ENCODE data around the gene RGP1. TPM values are rescaled to one million over a fixed set of nuclear protein-coding genes. Genes with fewer than 3 reads are reported as not detected.

RGP1 gene
- total RNA-seq, 1 donor from 2014 or later, result 11.2 TPM

DNA sequence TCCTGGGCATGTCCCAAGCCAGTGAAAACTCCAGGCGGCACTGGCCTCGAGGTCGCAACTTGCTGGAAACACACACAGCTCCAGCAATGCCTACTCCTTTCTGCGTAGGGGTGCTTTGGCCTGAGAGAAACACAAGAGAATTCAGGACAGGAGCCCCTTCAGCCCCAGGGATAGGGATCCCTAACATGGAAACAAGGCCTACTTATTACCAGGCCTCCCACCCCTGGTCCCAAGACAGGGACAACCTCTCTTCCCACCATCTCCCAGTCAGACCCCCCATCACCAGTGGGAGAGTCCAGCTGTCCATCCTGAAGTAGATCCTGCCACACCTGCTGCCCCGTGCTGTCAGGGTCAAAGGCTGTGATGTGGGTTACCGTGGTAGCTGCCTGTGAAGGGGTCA lies 8.8 kb upstream of the RGP1 start:
- no peaks in the 10 kb centered on the region for H3K9me3 Mint-ChIP-seq
- peaks cover 12% of the 10 kb centered on the region for H3K79me2 ChIP-seq (ENCODE audit: low read depth)

DNA sequence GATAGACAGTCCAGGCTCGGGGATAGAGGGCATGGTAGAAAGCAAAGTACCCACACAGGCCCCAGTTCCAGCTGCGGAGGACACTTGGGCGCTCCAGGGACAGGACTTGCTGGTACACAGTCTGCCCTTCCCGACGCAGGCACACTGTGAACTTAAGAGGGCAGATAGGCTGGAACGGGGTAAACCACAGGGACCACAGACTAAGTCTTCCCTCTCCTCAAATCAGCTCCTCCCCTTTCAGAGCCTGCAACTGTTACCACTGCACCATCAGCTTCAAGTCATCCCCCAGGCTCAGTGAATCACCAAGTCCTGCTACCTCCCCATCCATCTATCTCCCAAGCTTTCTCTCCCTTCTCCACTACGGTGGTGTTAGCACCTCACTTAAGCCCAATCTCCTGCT lies 7.3 kb upstream of the RGP1 start:
- Histone ChIP-seq H3K36me3 (no peaks in the 10 kb centered on the region), H3K27me3 (no peaks in the 10 kb centered on the region), H3K4me2 (no peak overlapping the region), H4K20me1 (ENCODE audit: low read depth) (peaks cover 29% of the 10 kb centered on the region), H3K4me3 (no peak overlapping the region), H3K27ac (no peak overlapping the region), H3F3A (ENCODE audit: low read depth) (peaks cover 3% of the 10 kb centered on the region), H3K79me2 (ENCODE audit: low read depth) (peaks cover 27% of the 10 kb centered on the region), H3K9ac (no peak overlapping the region), H2AFZ (replicated peaks) (no peak overlapping the region), H3K9me3 (ENCODE audit: low read depth) (no peaks in the 10 kb centered on the region), H3K4me1 (peaks cover 3% of the 10 kb centered on the region)
- no peak for TF ChIP-seq EZH2phosphoT487 (IDR thresholded peaks at IDR 0.05)
- TF ChIP-seq, protein P1, sequence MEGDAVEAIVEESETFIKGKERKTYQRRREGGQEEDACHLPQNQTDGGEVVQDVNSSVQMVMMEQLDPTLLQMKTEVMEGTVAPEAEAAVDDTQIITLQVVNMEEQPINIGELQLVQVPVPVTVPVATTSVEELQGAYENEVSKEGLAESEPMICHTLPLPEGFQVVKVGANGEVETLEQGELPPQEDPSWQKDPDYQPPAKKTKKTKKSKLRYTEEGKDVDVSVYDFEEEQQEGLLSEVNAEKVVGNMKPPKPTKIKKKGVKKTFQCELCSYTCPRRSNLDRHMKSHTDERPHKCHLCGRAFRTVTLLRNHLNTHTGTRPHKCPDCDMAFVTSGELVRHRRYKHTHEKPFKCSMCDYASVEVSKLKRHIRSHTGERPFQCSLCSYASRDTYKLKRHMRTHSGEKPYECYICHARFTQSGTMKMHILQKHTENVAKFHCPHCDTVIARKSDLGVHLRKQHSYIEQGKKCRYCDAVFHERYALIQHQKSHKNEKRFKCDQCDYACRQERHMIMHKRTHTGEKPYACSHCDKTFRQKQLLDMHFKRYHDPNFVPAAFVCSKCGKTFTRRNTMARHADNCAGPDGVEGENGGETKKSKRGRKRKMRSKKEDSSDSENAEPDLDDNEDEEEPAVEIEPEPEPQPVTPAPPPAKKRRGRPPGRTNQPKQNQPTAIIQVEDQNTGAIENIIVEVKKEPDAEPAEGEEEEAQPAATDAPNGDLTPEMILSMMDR (IDR thresholded peaks at IDR 0.05), result no peak
- TF ChIP-seq EZH2 (IDR thresholded peaks at IDR 0.05), result no peak
- no peak for DNase-seq (ENCODE audit: low spot score)
- Mint-ChIP-seq H3K4me3 (no peak overlapping the region), H3K4me1 (peaks cover 10% of the 10 kb centered on the region), H3K27me3 (ENCODE audit: insufficient read depth, low read depth) (peaks cover 3% of the 10 kb centered on the region), H3K9me3 (no peaks in the 10 kb centered on the region), H3K27ac (no peak overlapping the region), H3K36me3 (peaks cover 48% of the 10 kb centered on the region)

More for the DNA sequence above, 8.8 kb upstream of the RGP1 start:
- Histone ChIP-seq H3K36me3 (no peaks in the 10 kb centered on the region), H2AFZ (replicated peaks) (no peak overlapping the region), H3K4me2 (no peak overlapping the region), H3K9me3 (ENCODE audit: low read depth) (no peaks in the 10 kb centered on the region), H3F3A (ENCODE audit: low read depth) (peaks cover 18% of the 10 kb centered on the region), H3K9ac (no peak overlapping the region), H3K4me3 (no peak overlapping the region), H3K27me3 (no peaks in the 10 kb centered on the region), H3K27ac (no peak overlapping the region), H3K4me1 (no peaks in the 10 kb centered on the region), H4K20me1 (ENCODE audit: low read depth) (peaks cover 14% of the 10 kb centered on the region)
- Mint-ChIP-seq H3K27me3 (ENCODE audit: insufficient read depth, low read depth) (peaks cover 3% of the 10 kb centered on the region), H3K36me3 (peaks cover 44% of the 10 kb centered on the region), H3K4me3 (no peak overlapping the region), H3K4me1 (peaks cover 3% of the 10 kb centered on the region), H3K27ac (no peak overlapping the region)
- TF ChIP-seq EZH2 (IDR thresholded peaks at IDR 0.05), result no peak
- TF ChIP-seq, protein P1 (IDR thresholded peaks at IDR 0.05), result no peak
- TF ChIP-seq EZH2phosphoT487 (IDR thresholded peaks at IDR 0.05), result no peak
- DNase-seq (ENCODE audit: low spot score), result no peak

DNA sequence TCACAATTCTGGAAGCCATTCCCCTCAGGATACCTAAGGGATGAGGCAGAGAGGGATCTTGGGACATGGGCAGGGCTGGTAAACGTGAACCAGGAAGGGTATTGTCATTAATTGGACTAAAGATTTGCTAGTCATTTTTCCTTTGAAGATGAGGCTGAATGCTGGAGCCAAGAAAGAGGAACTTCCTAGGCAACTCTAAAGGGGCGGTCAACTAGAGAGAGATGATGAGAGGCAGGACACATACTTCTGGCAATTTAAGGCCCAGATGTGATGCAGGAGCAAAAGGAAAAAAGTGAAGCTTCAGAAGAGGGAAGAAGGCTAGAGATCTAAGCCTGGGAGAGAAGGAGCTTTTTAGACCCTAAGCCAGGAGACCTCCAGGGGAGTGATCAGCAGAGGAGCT lies 5.6 kb upstream of the RGP1 start:
- H3K9ac ChIP-seq, result no peak overlapping the region
- H3K4me1 Mint-ChIP-seq, result peaks cover 26% of the 10 kb centered on the region
- H3K4me3 ChIP-seq, result no peak overlapping the region
- no peaks in the 10 kb centered on the region for H3K9me3 Mint-ChIP-seq
- peaks cover 44% of the 10 kb centered on the region for H3K79me2 ChIP-seq (ENCODE audit: low read depth)
- no peak overlapping the region for H3K4me3 Mint-ChIP-seq
- H3K4me2 ChIP-seq, result no peak overlapping the region
- no peaks in the 10 kb centered on the region for H3K27me3 ChIP-seq
- H3K36me3 Mint-ChIP-seq, result peaks cover 40% of the 10 kb centered on the region
- no peaks in the 10 kb centered on the region for H3K36me3 ChIP-seq
- peaks cover 16% of the 10 kb centered on the region for H3K4me1 ChIP-seq
- H3K27ac ChIP-seq, result no peak overlapping the region
- H3F3A ChIP-seq (ENCODE audit: low read depth), result no peaks in the 10 kb centered on the region
- H3K9me3 ChIP-seq (ENCODE audit: low read depth), result no peaks in the 10 kb centered on the region
- peaks cover 46% of the 10 kb centered on the region for H4K20me1 ChIP-seq (ENCODE audit: low read depth)
- DNase-seq (ENCODE audit: low spot score), result no peak
- no peak overlapping the region for H2AFZ ChIP-seq (replicated peaks)
- TF ChIP-seq EZH2 (IDR thresholded peaks at IDR 0.05) (no peak), EZH2phosphoT487 (IDR thresholded peaks at IDR 0.05) (no peak)
- TF ChIP-seq, protein P1 (IDR thresholded peaks at IDR 0.05), result no peak
- no peak overlapping the region for H3K27ac Mint-ChIP-seq
- H3K27me3 Mint-ChIP-seq (ENCODE audit: insufficient read depth, low read depth), result peaks cover 3% of the 10 kb centered on the region

Data from neural progenitor cell (in vitro differentiated cells).